Measurements from ENCODE around the gene FBXL4.

DNA sequence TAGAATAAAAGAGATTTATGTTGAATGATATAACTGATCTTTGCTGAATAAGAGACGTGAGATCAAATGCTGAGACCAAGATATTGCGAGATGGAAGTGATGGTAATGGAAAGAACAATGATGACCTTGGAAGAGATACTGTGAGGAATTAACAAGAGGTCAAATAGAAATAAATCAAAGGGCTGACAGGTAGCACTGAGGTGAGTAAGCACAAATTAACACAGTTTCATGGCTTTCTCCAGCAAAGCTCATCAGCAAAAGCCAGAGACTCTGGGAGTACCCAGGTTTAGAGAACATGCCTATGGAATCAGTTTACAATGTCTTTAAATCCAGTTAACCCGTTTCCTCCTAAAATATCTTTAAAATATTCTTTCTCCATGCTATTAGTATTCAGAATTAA lies 60.1 kb downstream of the FBXL4 start:
- TF ChIP-seq CEBPB (IDR thresholded peaks at IDR 0.05) (no peak), TAF1 (IDR thresholded peaks at IDR 0.05; ENCODE audit: low read depth) (no peak), USF1 (IDR thresholded peaks at IDR 0.05) (no peak), CREB1 (IDR thresholded peaks at IDR 0.05; ENCODE audit: low read depth) (no peak), FOXM1 (IDR thresholded peaks at IDR 0.05; ENCODE audit: borderline replicate concordance, low read depth) (no peak), TEAD4 (IDR thresholded peaks at IDR 0.05) (no peak), RAD21 (IDR thresholded peaks at IDR 0.05; ENCODE audit: low read depth) (no peak)
- TF ChIP-seq, protein P1, sequence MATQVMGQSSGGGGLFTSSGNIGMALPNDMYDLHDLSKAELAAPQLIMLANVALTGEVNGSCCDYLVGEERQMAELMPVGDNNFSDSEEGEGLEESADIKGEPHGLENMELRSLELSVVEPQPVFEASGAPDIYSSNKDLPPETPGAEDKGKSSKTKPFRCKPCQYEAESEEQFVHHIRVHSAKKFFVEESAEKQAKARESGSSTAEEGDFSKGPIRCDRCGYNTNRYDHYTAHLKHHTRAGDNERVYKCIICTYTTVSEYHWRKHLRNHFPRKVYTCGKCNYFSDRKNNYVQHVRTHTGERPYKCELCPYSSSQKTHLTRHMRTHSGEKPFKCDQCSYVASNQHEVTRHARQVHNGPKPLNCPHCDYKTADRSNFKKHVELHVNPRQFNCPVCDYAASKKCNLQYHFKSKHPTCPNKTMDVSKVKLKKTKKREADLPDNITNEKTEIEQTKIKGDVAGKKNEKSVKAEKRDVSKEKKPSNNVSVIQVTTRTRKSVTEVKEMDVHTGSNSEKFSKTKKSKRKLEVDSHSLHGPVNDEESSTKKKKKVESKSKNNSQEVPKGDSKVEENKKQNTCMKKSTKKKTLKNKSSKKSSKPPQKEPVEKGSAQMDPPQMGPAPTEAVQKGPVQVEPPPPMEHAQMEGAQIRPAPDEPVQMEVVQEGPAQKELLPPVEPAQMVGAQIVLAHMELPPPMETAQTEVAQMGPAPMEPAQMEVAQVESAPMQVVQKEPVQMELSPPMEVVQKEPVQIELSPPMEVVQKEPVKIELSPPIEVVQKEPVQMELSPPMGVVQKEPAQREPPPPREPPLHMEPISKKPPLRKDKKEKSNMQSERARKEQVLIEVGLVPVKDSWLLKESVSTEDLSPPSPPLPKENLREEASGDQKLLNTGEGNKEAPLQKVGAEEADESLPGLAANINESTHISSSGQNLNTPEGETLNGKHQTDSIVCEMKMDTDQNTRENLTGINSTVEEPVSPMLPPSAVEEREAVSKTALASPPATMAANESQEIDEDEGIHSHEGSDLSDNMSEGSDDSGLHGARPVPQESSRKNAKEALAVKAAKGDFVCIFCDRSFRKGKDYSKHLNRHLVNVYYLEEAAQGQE (IDR thresholded peaks at IDR 0.05; ENCODE audit: low read depth), result no peak
- TF ChIP-seq, protein P2, sequence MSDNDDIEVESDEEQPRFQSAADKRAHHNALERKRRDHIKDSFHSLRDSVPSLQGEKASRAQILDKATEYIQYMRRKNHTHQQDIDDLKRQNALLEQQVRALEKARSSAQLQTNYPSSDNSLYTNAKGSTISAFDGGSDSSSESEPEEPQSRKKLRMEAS (IDR thresholded peaks at IDR 0.05), result no peak

Data from Ishikawa (cell line).